H1 (cell line): ENCODE results near the gene TGFB2. TPM values are rescaled to one million over a fixed set of nuclear protein-coding genes. Genes with fewer than 3 reads are reported as not detected.

Experiments
- CHD2 ChIP-seq: IDR thresholded peaks from 2 replicates; pipeline ENCODE4 v1.6.1; 2012; ENCODE audit warnings: low read length, improper control_type of control experiment
- CHD7 ChIP-seq: fragments of 300-600 bp; sonication (generic); IDR thresholded peaks from 2 replicates; pipeline ENCODE4 v1.7.1; 2012; ENCODE audit warnings: low read length, moderate library complexity, mild to moderate bottlenecking, inconsistent platforms; ENCODE audit not compliant: insufficient replicate concordance
- KDM4A ChIP-seq: IDR thresholded peaks from one replicate; pipeline ENCODE4 v1.7.1; 2012; ENCODE audit warnings: low read depth, mild to moderate bottlenecking, moderate library complexity, low read length, inconsistent platforms; ENCODE audit not compliant: severe bottlenecking
- NRF1 ChIP-seq: IDR thresholded peaks from 2 replicates; pipeline ENCODE4 v1.6.1; 2011; ENCODE audit warnings: mild to moderate bottlenecking, low read depth, low read length, improper control_type of control experiment
- RFX5 ChIP-seq: IDR thresholded peaks from 2 replicates; pipeline ENCODE4 v1.6.1; 2011; ENCODE audit warnings: low read depth, low read length, improper control_type of control experiment, borderline replicate concordance
- polyA plus RNA-seq, 7 experiments: library from polyadenylated mRNA; depleted of rRNA in 3 of 7; stranded (reverse) in 5 of 7; unstranded in 2 of 7; fragments of >200 nt in 5 of 7; fragments of 200-250 nt in 2 of 7; gene quantifications; 1 replicate in 5 of 7; 2 replicates in 1 of 7; 4 replicates in 1 of 7; pipeline versions ENCODE4 v1.2.1 to v1.2.3, GENCODE V29; 2011 to 2013; ENCODE audit warnings: missing spikeins in 2 of 7, mixed read lengths in 2 of 7
- total RNA-seq: library from RNA; stranded (reverse); fragmentation: NEBNext Ultra II Directional; extraction: Animal tissue kit (Norgen Biotek cat#: 25700); gene quantifications from 2 replicates; pipeline ENCODE4 v1.2.1, GENCODE V29; 2021

TGFB2 gene
- total and polyA plus RNA-seq, 2 of the 8 experiments (the other 6 are each of a cell fraction or from before 2014, with no cell fraction given) = 0.26 to 0.84 TPM

GRCh38 chr1:218462587-218462986 lies 117.5 kb downstream of the TGFB2 start (continued):
- TF ChIP-seq CHD7 (no peak), RFX5 (no peak), NRF1 (no peak), CHD2 (no peak), KDM4A (no peak)
